Prostate gland (tissue), 2 donors: ENCODE data around the gene PCDH1. TPM values are rescaled to one million over a fixed set of nuclear protein-coding genes. Genes with fewer than 3 reads are reported as not detected.
A peak's percentile ranks its signal among the peaks of the same experiment; 100 is the strongest.

Experiments used
- DNase-seq: peaks from one replicate; pipeline ENCODE4 v3.0.0-alpha.2; 2019; ENCODE audit warnings: low spot score
- H3K27ac ChIP-seq, 2 donors: fragments of 200-600 bp; sonication (generic); 2 replicates each; pipeline ENCODE4 v1.5.1; 2017 to 2019
- H3K27me3 ChIP-seq: fragments of 200-600 bp; sonication (generic); replicated peaks from 2 replicates; pipeline ENCODE4 v1.5.1; 2019; ENCODE audit not compliant: insufficient read depth
- H3K36me3 ChIP-seq, 2 donors: fragments of 200-600 bp; sonication (generic); 1 replicate in 1 of 2; 2 replicates in 1 of 2; pipeline versions ENCODE4 v1.5.1 to v1.8.1; 2017 to 2019
- H3K4me1 ChIP-seq: fragments of 200-600 bp; sonication (generic); replicated peaks from 2 replicates; pipeline ENCODE4 v1.5.1; 2019
- H3K4me3 ChIP-seq, 2 donors: fragments of 200-600 bp; sonication (generic); 2 replicates each; pipeline ENCODE4 v1.5.1; 2017 to 2019
- H3K9me3 ChIP-seq: fragments of 200-600 bp; sonication (generic); 2 replicates; pipeline ENCODE4 v1.5.1; 2017
- POLR2A ChIP-seq: fragments of 450-650 bp; IDR thresholded peaks from one replicate; pipeline ENCODE4 v1.6.1; 2016; ENCODE audit warnings: antibody characterized with exemption, mild to moderate bottlenecking
- POLR2AphosphoS5 ChIP-seq: sonication (generic); formaldehyde crosslinking; IDR thresholded peaks from one replicate; pipeline ENCODE4 v1.6.1; 2017; ENCODE audit warnings: antibody characterized with exemption
- WGBS: methylation state at CpG from one replicate; pipeline ENCODE4 v1.1.5; 2018; 5-methylcytosine and 5-hydroxymethylcytosine counted together
- intact Hi-C: fragments of 100-400 bp; cut with DNase I; formaldehyde crosslinking; loops from one replicate; pipeline ENCODE4 v1.14.2; 2022
- total RNA-seq, 2 donors: library from RNA; depleted of rRNA; stranded (reverse); fragments of >200 nt; gene quantifications; one replicate each; pipeline ENCODE4 v1.1.0, GENCODE V29; 2016
- TF ChIP-seq, protein P1 (sequence below), 4 experiments: fragments of 200-600 bp in 2 of 4; fragments of 450-650 bp in 2 of 4; sonication (generic) in 2 of 4; IDR thresholded peaks; 1 replicate in 3 of 4; 2 replicates in 1 of 4; pipeline ENCODE4 v1.5.1; 2016 to 2019; ENCODE audit warnings: antibody characterized with exemption in 4 of 4, mild to moderate bottlenecking in 2 of 4, moderate library complexity in 2 of 4

Gene PCDH1
- total RNA-seq, 2 donors from 2014 or later = 49.2 to 81.1 TPM

DNA sequence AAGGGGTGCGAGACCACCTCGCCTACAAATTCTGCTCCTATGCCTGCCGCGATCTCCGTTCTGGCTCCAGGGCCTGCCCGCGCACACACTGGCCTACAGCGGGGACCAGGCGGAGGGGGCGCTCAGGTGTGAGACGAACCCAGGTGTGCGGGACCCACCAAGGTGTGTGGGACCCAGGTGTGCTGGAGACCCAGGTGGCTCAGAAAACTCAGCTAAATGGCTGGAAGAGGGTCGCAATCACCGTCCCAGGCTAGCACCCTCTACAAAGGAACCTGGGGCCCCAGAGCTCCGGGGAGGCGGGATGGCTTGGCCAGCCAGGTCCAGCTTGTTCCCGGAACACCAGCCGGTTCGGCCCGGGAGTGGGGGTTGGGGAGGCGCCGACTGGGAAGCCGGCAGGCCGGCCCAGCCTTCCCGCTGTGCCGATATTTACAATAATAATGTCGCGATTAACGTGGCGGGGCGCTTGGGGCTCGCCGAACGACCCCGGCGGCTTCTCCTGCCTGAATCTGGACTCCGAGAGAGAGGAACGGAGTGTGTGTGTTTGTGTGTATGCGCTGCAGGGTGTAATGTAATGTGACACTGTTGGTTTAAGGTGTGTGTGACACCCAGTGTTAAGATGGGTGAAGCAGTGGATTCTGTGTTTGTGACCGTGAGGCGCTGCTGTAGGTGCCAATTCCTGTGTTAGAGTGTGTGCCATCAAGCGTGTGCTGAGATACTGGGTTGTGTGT is 1.4 kb downstream of the PCDH1 start:
- Histone ChIP-seq H3K27ac (peak overlapping the region; percentile 86 to 95), H3K9me3 (no peaks in the 10 kb centered on the region), H3K27me3 (no peaks in the 10 kb centered on the region), H3K4me1 (peaks cover 3% of the 10 kb centered on the region), H3K4me3 (peak overlapping the region; percentile 78 to 88), H3K36me3 (no peaks in the 10 kb centered on the region)
- intact Hi-C loops = loop anchor here (5.0 kb wide), 1 partner anchor 86 kb away; no protein-coding TSS in a partner anchor
- TF ChIP-seq POLR2AphosphoS5 (peak; percentile 37), POLR2A (peak; percentile 57)
- TF ChIP-seq, protein P1, sequence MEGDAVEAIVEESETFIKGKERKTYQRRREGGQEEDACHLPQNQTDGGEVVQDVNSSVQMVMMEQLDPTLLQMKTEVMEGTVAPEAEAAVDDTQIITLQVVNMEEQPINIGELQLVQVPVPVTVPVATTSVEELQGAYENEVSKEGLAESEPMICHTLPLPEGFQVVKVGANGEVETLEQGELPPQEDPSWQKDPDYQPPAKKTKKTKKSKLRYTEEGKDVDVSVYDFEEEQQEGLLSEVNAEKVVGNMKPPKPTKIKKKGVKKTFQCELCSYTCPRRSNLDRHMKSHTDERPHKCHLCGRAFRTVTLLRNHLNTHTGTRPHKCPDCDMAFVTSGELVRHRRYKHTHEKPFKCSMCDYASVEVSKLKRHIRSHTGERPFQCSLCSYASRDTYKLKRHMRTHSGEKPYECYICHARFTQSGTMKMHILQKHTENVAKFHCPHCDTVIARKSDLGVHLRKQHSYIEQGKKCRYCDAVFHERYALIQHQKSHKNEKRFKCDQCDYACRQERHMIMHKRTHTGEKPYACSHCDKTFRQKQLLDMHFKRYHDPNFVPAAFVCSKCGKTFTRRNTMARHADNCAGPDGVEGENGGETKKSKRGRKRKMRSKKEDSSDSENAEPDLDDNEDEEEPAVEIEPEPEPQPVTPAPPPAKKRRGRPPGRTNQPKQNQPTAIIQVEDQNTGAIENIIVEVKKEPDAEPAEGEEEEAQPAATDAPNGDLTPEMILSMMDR (IDR thresholded peaks at IDR 0.05) = no peak
- DNase-seq = peak; percentile 51
- 2% methylated on average over 36 of the region's 42 CpGs for WGBS

DNA sequence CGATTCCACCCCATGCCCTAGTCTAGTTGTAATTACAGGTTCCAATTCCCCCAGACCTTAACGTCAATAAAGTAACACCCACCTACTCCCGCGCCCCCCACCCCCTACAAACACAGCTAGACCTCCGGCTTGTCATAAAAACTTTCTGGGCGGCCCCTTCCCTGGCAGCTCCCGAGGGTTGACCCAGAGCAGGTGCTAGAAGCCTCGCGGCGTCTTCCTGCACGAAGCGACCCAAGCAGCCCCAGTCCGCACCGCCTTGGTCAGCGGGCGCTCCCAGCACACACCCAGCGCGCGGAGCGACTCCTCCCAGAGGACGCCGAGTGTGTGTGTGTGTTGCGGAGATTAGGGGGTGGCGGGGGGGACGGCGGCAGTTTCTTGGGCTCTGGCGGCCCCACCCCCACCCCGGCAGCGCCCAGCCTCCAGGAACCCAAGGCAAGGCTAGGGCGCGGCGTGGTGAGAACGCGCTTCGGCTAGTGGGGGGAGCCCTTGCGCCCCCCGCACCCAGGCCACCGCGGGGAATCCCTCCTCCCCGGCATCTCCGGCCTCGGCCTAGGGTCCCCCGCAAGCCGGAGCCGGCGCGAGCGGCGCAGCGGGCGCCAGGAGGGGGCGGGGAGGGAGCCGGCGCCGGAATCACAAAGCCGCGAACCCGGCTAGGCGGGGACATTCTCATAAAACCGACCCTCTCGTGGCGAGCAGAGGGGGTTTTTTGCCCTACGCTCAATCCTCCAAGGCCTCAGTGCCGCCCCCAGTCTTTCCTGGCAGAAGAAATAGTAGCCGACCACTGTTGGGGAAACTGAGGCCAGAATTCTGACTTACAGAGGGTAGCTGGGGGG is 2.2 kb downstream of the PCDH1 start:
- intact Hi-C loops = loop anchor here (5.0 kb wide), 1 partner anchor 86 kb away; no protein-coding TSS in a partner anchor
- Histone ChIP-seq H3K4me1 (peaks cover 3% of the 10 kb centered on the region), H3K36me3 (no peaks in the 10 kb centered on the region), H3K4me3 (peak overlapping the region; percentile 78 to 88), H3K27me3 (no peaks in the 10 kb centered on the region), H3K9me3 (no peaks in the 10 kb centered on the region), H3K27ac (peak overlapping the region; percentile 86 to 95)
- TF ChIP-seq POLR2AphosphoS5 (no peak), POLR2A (peak; percentile 64)
- TF ChIP-seq, protein P1 (IDR thresholded peaks at IDR 0.05) = peak in 1 of 4 experiments; percentile 25
- WGBS = under 1% methylated on average over 53 of the region's 65 CpGs
- DNase-seq = peak; percentile 46

DNA sequence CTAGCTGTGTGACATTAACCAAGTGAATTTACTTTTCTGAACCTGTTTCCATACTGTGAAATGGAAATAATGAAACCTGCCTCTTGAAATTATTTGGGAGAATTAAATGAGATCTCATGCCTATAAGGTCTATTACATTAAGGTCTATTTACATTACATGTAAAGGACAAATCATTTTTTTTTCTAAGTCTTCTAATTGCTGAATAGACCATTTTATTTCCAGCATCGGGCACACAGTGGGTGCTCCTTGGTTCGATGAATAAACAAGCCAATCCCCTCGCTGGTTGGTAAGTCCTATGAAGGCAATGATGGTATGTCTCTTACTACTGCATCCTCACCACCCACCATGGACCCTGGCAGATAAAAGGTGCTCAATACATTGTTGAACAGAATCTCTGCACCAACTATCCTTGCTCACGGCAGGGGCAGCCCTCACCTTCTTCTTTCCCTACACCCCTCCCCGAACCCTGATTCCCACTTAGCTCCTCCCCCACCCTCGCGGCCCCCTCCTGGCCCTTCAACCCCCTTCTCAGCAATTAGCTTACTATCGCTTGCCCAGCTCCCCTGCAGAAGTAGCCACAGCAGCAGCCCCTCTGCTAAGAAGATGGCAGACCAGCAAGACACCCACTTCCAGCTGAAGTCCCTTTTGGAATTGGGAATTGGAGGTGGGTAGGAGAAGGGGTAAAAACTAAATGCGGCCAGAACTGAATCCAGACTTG is 3.0 kb downstream of the PCDH1 start:
- no peaks in the 10 kb centered on the region for H3K9me3 ChIP-seq
- H3K4me3 ChIP-seq = peak overlapping the region; percentile 78 to 88
- H3K27ac ChIP-seq = peak overlapping the region; percentile 86 to 95
- intact Hi-C loops = loop anchor here (5.0 kb wide), 1 partner anchor 87 kb away; no protein-coding TSS in a partner anchor
- TF ChIP-seq, protein P1 (IDR thresholded peaks at IDR 0.05) = no peak
- no peak for TF ChIP-seq POLR2AphosphoS5
- no peak for TF ChIP-seq POLR2A
- H3K27me3 ChIP-seq = no peaks in the 10 kb centered on the region
- DNase-seq = no peak
- 32% methylated on average over 9 of the region's 9 CpGs for WGBS
- no peaks in the 10 kb centered on the region for H3K36me3 ChIP-seq
- H3K4me1 ChIP-seq = peaks cover 3% of the 10 kb centered on the region

DNA sequence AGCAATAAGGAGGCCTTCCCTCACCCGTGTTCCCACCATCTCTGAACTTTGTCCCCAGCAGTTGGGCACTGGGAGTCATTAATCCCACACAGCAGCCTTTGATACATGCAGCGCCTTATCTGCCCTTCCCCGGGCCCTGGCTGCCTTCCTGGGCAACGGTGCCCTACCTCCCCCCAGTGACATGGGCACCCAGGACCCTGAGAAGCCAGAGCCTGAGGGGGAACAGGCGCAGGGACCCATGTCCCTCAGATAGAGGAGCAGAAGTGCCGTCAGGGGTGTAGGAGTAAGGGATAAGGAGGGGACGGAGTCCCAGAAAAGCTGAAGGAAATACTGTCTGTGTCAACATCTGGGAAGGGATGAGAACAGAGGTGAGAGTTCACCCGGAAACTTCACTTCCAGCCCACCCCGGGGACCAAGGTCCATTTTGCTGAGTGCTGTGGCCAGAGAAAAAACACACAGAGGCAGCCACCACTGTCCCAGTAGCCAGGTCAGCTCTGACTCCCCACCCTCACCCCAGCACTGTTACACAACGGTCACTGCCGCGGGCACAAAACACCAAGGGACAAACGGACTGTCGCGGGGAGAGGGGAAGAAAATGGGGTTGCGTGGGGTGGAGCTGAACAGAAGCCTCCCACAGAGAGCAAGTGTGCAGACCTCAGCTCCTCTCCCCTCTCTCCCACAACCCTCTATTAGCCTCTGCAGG is 3.8 kb downstream of the PCDH1 start:
- 64% methylated on average over 16 of the region's 16 CpGs for WGBS
- Histone ChIP-seq H3K4me1 (peaks cover 2% of the 10 kb centered on the region), H3K36me3 (no peaks in the 10 kb centered on the region), H3K27me3 (no peaks in the 10 kb centered on the region), H3K9me3 (no peaks in the 10 kb centered on the region), H3K27ac (peak overlapping the region; percentile 9 to 20), H3K4me3 (no peak overlapping the region)
- TF ChIP-seq POLR2A (no peak), POLR2AphosphoS5 (no peak)
- TF ChIP-seq, protein P1 (IDR thresholded peaks at IDR 0.05) = no peak
- intact Hi-C loops = no loop called here
- no peak for DNase-seq
